ENCODE results near the gene KLKB1. TPM values are rescaled to one million over a fixed set of nuclear protein-coding genes. Genes with fewer than 3 reads are reported as not detected.

The KLKB1 gene
- total RNA-seq, 3 donors from 2014 or later (not counting 1 experiment from before 2014, with no cell fraction given), result 0.95 to 3.1 (median 1.6) TPM

DNA sequence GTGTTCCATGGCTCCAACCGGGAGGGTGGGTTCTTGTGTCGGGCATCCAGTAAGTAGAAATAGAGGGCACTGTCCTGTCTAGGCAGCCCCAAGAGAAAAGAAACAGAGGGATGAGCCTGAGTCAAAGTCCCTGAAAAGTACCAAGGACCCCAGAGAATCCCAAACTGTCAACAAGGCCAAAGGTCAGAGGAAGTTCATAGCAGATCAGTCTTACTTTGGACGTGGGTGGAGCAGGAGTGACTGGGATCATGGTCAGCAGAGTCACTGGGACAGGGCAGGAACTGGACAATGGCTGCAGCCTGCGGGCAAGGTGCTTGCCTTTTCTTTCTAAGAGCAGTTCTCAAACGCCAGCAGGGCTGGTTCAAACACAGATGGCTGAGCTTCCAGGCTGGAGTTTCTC lies 56.0 kb downstream of the KLKB1 start:
- H3K27me3 ChIP-seq (ENCODE audit: control insufficient read depth, insufficient read depth, low read length), result no peaks in the 10 kb centered on the region
- WGBS (ENCODE audit: insufficient coverage), result 78% methylated on average over 5 of the region's 5 CpGs
- no peaks in the 10 kb centered on the region for H3K36me3 ChIP-seq (ENCODE audit: control insufficient read depth, insufficient read depth, low read length)
- no peaks in the 10 kb centered on the region for H3K4me1 Mint-ChIP-seq
- no peak overlapping the region for H3K4me3 Mint-ChIP-seq
- intact Hi-C loops (cut with micrococcal nuclease), result no loop called here
- H3K9me3 Mint-ChIP-seq, result no peaks in the 10 kb centered on the region
- no peak overlapping the region for H3K27ac Mint-ChIP-seq
- ATAC-seq (no peak), DNase-seq (no peak)
- no peak overlapping the region for H3K4me3 ChIP-seq (ENCODE audit: low read length)
- H3K36me3 Mint-ChIP-seq, result no peaks in the 10 kb centered on the region
- TF ChIP-seq, protein P1, sequence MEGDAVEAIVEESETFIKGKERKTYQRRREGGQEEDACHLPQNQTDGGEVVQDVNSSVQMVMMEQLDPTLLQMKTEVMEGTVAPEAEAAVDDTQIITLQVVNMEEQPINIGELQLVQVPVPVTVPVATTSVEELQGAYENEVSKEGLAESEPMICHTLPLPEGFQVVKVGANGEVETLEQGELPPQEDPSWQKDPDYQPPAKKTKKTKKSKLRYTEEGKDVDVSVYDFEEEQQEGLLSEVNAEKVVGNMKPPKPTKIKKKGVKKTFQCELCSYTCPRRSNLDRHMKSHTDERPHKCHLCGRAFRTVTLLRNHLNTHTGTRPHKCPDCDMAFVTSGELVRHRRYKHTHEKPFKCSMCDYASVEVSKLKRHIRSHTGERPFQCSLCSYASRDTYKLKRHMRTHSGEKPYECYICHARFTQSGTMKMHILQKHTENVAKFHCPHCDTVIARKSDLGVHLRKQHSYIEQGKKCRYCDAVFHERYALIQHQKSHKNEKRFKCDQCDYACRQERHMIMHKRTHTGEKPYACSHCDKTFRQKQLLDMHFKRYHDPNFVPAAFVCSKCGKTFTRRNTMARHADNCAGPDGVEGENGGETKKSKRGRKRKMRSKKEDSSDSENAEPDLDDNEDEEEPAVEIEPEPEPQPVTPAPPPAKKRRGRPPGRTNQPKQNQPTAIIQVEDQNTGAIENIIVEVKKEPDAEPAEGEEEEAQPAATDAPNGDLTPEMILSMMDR (IDR thresholded peaks at IDR 0.05), result no peak
- peaks cover 2 to 5% of the 10 kb centered on the region in 2 donors for H3K27me3 Mint-ChIP-seq (ENCODE audit: low read depth in 2 of 2)
- H3K9me3 ChIP-seq (ENCODE audit: control insufficient read depth, insufficient read depth, low read length), result no peaks in the 10 kb centered on the region
- H3K4me1 ChIP-seq (ENCODE audit: control insufficient read depth, insufficient read depth, low read length), result no peaks in the 10 kb centered on the region
- H3K27ac ChIP-seq (ENCODE audit: low read length), result no peak overlapping the region

DNA sequence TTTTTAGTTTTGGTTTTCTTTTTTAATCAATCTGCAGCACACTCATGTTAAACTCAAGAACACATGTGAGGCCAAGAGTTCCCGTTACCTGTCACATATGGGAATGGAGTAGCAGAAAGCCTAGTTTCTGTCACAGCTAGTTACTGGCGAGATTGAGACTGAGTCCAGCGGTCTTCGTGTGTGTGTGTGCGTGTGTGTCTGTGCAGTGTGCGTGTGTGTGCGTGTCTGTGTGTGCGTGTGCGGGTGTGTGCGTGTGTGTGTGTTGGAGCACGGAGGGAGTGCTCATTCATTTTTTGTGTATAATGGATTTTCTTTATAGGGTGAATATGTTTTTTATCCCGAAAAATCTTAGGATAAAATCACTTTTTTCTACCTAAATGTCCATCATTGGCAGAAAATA lies 57.8 kb downstream of the KLKB1 start:
- TF ChIP-seq, protein P1 (IDR thresholded peaks at IDR 0.05), result no peak
- Mint-ChIP-seq H3K36me3 (no peaks in the 10 kb centered on the region), H3K4me1 (no peaks in the 10 kb centered on the region), H3K27ac (no peak overlapping the region), H3K4me3 (no peak overlapping the region), H3K9me3 (no peaks in the 10 kb centered on the region), H3K27me3 (ENCODE audit: low read depth in 2 of 2) (peaks cover 0 to 7% of the 10 kb centered on the region in 2 donors)
- Histone ChIP-seq H3K27ac (ENCODE audit: low read length) (no peak overlapping the region), H3K27me3 (ENCODE audit: control insufficient read depth, insufficient read depth, low read length) (no peaks in the 10 kb centered on the region), H3K9me3 (ENCODE audit: control insufficient read depth, insufficient read depth, low read length) (no peaks in the 10 kb centered on the region), H3K36me3 (ENCODE audit: control insufficient read depth, insufficient read depth, low read length) (no peaks in the 10 kb centered on the region), H3K4me3 (ENCODE audit: low read length) (no peak overlapping the region), H3K4me1 (ENCODE audit: control insufficient read depth, insufficient read depth, low read length) (no peaks in the 10 kb centered on the region)
- ATAC-seq (no peak), DNase-seq (no peak)
- intact Hi-C loops (cut with micrococcal nuclease), result no loop called here
- 96% methylated on average over 9 of the region's 12 CpGs for WGBS (ENCODE audit: insufficient coverage)

DNA sequence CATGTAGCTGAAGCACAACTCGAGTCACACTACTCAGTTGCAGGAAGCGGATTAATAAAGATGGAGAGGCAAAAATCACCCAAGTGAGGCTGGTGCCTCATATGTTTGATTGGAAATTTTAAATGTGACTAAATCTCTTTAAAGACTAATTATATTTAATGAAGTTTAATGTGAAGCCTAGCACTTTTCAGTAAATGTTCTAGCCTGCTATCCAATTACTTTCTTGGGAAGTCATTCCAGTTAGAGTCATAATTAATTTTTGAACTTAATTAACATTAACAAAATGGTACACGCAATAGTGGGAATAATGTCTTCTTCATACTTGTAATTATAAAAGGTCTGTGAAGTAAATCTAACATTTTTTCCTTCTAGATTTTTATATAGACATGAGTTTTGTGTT lies 59.3 kb downstream of the KLKB1 start:
- H3K27ac ChIP-seq (ENCODE audit: low read length), result no peak overlapping the region
- ATAC-seq, result no peak
- Mint-ChIP-seq H3K4me1 (no peaks in the 10 kb centered on the region), H3K27ac (no peak overlapping the region), H3K36me3 (no peaks in the 10 kb centered on the region), H3K4me3 (no peak overlapping the region), H3K27me3 (ENCODE audit: low read depth in 2 of 2) (peaks cover 0 to 7% of the 10 kb centered on the region in 2 donors), H3K9me3 (no peaks in the 10 kb centered on the region)
- no peak for DNase-seq
- H3K36me3 ChIP-seq (ENCODE audit: control insufficient read depth, insufficient read depth, low read length), result no peaks in the 10 kb centered on the region
- H3K27me3 ChIP-seq (ENCODE audit: control insufficient read depth, insufficient read depth, low read length), result no peaks in the 10 kb centered on the region
- intact Hi-C loops (cut with micrococcal nuclease), result no loop called here
- H3K4me1 ChIP-seq (ENCODE audit: control insufficient read depth, insufficient read depth, low read length), result no peaks in the 10 kb centered on the region
- 86% methylated on average over 2 of the region's 3 CpGs for WGBS (ENCODE audit: insufficient coverage)
- H3K9me3 ChIP-seq (ENCODE audit: control insufficient read depth, insufficient read depth, low read length), result no peaks in the 10 kb centered on the region
- TF ChIP-seq, protein P1 (IDR thresholded peaks at IDR 0.05), result no peak
- no peak overlapping the region for H3K4me3 ChIP-seq (ENCODE audit: low read length)

DNA sequence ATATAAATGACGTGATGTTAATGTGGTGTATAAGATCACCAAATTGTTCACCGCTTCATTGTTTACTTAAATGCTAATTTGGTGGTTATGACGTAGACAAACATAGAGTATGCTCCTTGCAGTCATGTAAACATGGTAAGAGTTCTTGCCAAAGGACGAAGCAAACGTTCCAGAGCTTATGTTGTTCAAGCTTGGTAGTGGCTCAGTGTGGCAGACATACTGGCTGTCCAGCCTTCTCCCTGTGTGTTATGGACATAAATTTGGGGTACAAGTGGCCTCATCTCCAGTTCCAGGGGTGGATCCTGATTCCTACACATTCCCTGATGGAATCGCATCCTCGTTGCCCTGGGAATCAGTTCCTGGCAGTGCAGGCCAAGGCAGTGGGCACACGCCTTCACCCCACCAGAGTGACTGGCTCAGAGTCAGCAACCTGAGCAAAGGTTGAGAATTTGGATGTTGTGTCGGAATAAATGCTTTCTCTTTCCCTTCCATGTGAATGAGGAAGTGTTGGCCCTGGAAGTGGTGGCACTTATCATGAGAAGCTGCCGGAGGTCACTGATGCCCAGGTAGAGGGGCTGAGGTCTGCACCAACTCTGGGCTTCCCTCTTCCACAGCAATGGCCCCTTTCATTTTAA lies 64.1 kb downstream of the KLKB1 start:
- Histone ChIP-seq H3K27ac (ENCODE audit: low read length) (no peak overlapping the region), H3K9me3 (ENCODE audit: control insufficient read depth, insufficient read depth, low read length) (no peaks in the 10 kb centered on the region), H3K36me3 (ENCODE audit: control insufficient read depth, insufficient read depth, low read length) (no peaks in the 10 kb centered on the region), H3K27me3 (ENCODE audit: control insufficient read depth, insufficient read depth, low read length) (no peaks in the 10 kb centered on the region), H3K4me1 (ENCODE audit: control insufficient read depth, insufficient read depth, low read length) (no peaks in the 10 kb centered on the region), H3K4me3 (ENCODE audit: low read length) (no peak overlapping the region)
- ATAC-seq (no peak), DNase-seq (no peak)
- TF ChIP-seq, protein P1 (IDR thresholded peaks at IDR 0.05), result no peak
- no peaks in the 10 kb centered on the region for H3K4me1 Mint-ChIP-seq
- no peak overlapping the region for H3K4me3 Mint-ChIP-seq
- H3K36me3 Mint-ChIP-seq, result no peaks in the 10 kb centered on the region
- peaks cover 0 to 7% of the 10 kb centered on the region in 2 donors for H3K27me3 Mint-ChIP-seq (ENCODE audit: low read depth in 2 of 2)
- intact Hi-C loops (cut with micrococcal nuclease), result no loop called here
- H3K9me3 Mint-ChIP-seq, result no peaks in the 10 kb centered on the region
- no peak overlapping the region for H3K27ac Mint-ChIP-seq
- WGBS (ENCODE audit: insufficient coverage), result 85% methylated on average over 10 of the region's 10 CpGs

All from natural killer cell (primary cell).